ENCODE results near the gene KCNAB1. TPM values are rescaled to one million over a fixed set of nuclear protein-coding genes. Genes with fewer than 3 reads are reported as not detected.

KCNAB1 gene
- total and polyA plus RNA-seq, 2 donors (not counting 3 experiments of a cell fraction or from before 2014, with no cell fraction given) = 0.21 TPM; not detected in 1

DNA sequence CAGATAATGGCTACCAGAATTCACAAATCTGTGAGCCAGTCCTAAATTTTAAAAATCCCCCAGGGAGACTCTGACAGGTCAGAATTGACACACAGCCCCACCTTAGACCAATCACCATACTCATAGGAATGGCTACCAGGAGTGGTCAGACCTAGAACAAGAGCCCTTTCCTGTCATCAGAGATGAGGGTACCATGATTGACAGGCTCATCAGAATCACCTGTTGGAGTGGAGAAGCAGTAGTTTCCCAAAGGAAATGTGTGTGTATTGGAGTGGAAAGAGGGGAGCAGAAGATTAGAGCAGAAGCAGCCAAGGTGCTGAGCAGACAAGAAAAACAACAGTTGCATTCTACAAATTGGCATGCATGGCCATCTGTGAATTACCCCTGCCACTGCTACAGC lies 461.6 kb downstream of the KCNAB1 start:
- POLR2A ChIA-PET = no interaction called here
- TF ChIP-seq GATA2 (IDR thresholded peaks at IDR 0.05; ENCODE audit: insufficient read depth, insufficient read length, low read depth, low read length) = no peak
- TF ChIP-seq JUN (IDR thresholded peaks at IDR 0.05; ENCODE audit: borderline replicate concordance, insufficient read depth, insufficient read length, low read depth) = no peak
- TF ChIP-seq EZH2 (IDR thresholded peaks at IDR 0.05; ENCODE audit: borderline replicate concordance, low read depth, low read length, severe bottlenecking) = no peak
- TF ChIP-seq POLR2AphosphoS5 (IDR thresholded peaks at IDR 0.05; ENCODE audit: insufficient read depth, low read depth, low read length) = no peak
- TF ChIP-seq, protein P1, sequence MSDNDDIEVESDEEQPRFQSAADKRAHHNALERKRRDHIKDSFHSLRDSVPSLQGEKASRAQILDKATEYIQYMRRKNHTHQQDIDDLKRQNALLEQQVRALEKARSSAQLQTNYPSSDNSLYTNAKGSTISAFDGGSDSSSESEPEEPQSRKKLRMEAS (IDR thresholded peaks at IDR 0.05; ENCODE audit: insufficient read depth, insufficient read length) = no peak
- no peak for TF ChIP-seq FOS (IDR thresholded peaks at IDR 0.05; ENCODE audit: borderline replicate concordance, insufficient read depth, low read length)
- no peak for TF ChIP-seq MYC (IDR thresholded peaks at IDR 0.05; ENCODE audit: low read depth, low read length)
- TF ChIP-seq POLR2A (IDR thresholded peaks at IDR 0.05; ENCODE audit: low read depth, low read length) = no peak
- TF ChIP-seq, protein P2, sequence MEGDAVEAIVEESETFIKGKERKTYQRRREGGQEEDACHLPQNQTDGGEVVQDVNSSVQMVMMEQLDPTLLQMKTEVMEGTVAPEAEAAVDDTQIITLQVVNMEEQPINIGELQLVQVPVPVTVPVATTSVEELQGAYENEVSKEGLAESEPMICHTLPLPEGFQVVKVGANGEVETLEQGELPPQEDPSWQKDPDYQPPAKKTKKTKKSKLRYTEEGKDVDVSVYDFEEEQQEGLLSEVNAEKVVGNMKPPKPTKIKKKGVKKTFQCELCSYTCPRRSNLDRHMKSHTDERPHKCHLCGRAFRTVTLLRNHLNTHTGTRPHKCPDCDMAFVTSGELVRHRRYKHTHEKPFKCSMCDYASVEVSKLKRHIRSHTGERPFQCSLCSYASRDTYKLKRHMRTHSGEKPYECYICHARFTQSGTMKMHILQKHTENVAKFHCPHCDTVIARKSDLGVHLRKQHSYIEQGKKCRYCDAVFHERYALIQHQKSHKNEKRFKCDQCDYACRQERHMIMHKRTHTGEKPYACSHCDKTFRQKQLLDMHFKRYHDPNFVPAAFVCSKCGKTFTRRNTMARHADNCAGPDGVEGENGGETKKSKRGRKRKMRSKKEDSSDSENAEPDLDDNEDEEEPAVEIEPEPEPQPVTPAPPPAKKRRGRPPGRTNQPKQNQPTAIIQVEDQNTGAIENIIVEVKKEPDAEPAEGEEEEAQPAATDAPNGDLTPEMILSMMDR (IDR thresholded peaks at IDR 0.05; ENCODE audit: extremely low read depth in 1 of 2, insufficient read depth in 1 of 2, low read depth in 1 of 2, low read length in 2 of 2) = no peak
- dilution Hi-C loops (cut with MboI; ENCODE audit: extremely low pct_ligation_motif_present, low sequenced_read_pairs) = no loop called here
- Histone ChIP-seq H3K4me3 (replicated peaks in 1 of 3; ENCODE audit: insufficient read depth in 1 of 3, low read depth in 1 of 3, low read length in 3 of 3) (no peak overlapping the region), H3K9ac (replicated peaks; ENCODE audit: extremely low read depth, insufficient read depth, low read length) (no peak overlapping the region), H3K79me2 (ENCODE audit: control insufficient read depth, insufficient read depth, low read length) (no peaks in the 10 kb centered on the region), H3K27me3 (ENCODE audit: control insufficient read depth in 2 of 2, insufficient read depth in 2 of 2, low read length in 2 of 2) (no peaks in the 10 kb centered on the region), H3K9me3 (replicated peaks; ENCODE audit: control insufficient read depth, insufficient read depth, low read length) (no peaks in the 10 kb centered on the region), H3K36me3 (ENCODE audit: control insufficient read depth in 2 of 2, extremely low read depth in 1 of 2, insufficient read depth in 2 of 2, low read length in 2 of 2) (no peaks in the 10 kb centered on the region), H3K4me1 (ENCODE audit: control insufficient read depth, extremely low read depth, insufficient read depth, low read length) (no peaks in the 10 kb centered on the region), H3K4me2 (ENCODE audit: insufficient read depth, low read length) (no peak overlapping the region), H3K27ac (ENCODE audit: insufficient read depth, low read depth, low read length) (no peak overlapping the region), H4K20me1 (replicated peaks; ENCODE audit: control insufficient read depth, extremely low read depth, insufficient read depth, low read length) (no peaks in the 10 kb centered on the region), H3K9me1 (replicated peaks; ENCODE audit: control insufficient read depth, extremely low read depth, insufficient read depth, low read length) (no peaks in the 10 kb centered on the region), H2AFZ (ENCODE audit: low read depth, low read length) (no peak overlapping the region)
- DNase-seq (ENCODE audit: low read depth, low spot score) (no peak), FAIRE-seq (no peak)
- intact Hi-C loops (cut with micrococcal nuclease) = no loop called here
- no TSS peak for BruUV-seq (replicated peaks)
- CTCF ChIA-PET = no interaction called here

Data from endothelial cell of umbilical vein (primary cell).